Measurements from ENCODE around the gene SCUBE2.

SCUBE2 gene

DNA sequence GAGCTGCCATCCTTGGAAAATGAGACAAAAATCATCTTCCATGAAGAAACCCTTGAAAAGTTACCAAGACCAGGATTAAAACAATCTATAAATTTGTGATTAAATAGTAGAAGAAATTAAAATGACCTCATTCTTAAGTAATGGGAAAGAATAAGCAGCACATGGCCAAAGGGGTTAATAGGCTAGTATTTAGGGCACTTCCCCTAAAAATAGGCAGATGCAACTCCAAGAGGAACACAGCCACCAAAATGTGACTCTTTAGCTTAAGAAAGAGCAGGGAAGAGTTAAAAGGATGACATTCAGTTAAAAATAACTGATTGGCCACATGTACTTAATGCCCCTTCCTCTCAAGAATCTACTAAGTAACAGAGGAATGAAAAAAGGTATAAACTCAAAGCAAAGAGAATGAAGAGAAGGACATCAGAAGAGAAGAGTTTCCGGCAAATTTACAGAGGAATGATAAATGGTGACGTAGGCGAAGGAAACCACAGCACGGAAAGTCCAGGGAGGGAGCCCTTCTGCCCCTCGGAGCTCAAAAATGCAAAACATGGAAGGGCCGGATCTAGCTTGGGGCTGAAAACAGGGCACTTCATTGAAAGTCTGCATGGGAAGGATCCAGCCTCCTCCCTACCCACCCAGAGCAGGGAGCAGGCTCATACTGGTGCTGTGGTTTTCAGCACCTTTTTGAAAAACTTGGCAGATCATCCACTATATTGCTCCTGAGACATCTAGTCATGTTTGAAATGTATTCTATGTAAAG, 17.8 kb downstream of the SCUBE2 start:
- peak; percentile 21 for DNase-seq

DNA sequence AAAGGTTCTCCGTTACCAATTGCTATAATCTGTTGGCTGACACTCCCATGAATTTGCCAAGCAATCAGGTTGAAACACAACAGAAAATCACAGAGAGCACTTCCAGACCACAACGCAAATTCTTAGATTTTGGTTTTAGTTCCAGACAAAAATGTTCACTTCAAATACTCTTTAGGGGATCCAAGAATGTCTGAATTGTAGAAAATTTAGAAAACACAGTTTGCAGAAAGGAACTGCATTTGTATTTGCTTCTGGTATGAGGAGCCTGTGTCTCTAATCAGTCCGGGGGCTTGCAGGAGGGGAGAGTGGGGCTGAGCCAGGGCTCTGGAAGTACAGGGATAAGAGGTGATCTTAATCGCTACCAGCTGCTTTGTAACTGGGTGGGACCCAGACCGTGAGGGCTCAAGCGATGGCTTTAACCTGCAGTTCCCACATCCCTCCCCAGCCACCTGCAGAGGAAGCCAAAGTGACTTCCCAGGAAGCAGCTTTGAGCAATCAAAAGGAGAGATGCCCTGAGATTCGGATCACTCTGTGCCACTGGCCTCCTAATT, 18.7 kb downstream of the SCUBE2 start:
- DNase-seq, result no peak

DNA sequence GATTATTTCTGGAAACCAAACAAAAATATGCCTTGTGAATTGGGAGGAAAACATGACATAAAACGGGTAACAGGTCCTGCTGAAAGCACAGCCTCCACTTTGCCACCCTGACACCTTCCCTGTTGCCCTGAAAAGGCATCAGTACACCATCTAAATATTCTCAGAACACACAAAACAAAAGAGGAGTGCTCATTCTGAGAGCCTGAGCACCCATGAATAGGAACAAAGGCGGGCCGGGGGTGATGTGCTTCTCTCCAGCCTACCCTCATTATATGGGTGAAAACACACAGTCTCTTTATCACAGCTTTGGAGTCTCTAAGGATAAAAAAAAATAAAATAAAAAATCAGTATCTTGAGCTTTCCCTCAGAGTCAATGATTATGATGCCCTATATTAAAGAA, 19.7 kb downstream of the SCUBE2 start:
- DNase-seq, result no peak

DNA sequence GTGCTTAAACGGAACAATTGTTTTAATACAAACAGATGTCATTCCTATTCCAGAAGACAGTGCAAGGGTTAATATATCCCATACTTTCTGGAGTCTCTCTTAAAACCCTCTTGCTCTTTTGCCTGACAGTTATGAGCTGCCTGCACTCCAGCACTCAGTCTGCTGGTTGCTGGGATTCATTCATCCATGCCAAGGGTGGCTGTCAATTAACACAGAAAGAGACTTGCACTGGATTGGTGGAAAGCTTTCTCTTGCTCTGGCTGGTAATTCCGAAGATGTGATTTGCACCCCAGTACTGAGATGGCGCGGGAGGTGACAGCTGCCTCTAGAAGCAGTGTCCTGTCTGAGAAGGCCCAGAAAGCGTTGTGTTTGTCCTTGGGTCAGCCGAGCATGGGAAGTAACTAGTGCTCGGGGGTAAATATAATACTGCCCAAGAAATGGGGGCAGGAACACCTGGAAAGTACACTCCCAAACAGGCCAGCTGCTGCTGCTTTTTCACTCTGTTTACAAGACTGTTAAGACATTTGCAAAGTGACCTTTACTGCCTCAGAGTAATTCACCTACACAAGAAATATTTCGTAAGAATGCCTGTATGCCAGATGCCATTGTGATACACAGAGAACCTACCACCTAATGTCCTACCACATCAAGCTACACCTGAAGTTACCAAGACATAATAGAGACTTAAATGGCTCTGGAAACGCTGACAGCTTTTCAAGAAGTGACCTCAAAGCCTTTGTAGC, 20.5 kb downstream of the SCUBE2 start:
- DNase-seq, result no peak

DNA sequence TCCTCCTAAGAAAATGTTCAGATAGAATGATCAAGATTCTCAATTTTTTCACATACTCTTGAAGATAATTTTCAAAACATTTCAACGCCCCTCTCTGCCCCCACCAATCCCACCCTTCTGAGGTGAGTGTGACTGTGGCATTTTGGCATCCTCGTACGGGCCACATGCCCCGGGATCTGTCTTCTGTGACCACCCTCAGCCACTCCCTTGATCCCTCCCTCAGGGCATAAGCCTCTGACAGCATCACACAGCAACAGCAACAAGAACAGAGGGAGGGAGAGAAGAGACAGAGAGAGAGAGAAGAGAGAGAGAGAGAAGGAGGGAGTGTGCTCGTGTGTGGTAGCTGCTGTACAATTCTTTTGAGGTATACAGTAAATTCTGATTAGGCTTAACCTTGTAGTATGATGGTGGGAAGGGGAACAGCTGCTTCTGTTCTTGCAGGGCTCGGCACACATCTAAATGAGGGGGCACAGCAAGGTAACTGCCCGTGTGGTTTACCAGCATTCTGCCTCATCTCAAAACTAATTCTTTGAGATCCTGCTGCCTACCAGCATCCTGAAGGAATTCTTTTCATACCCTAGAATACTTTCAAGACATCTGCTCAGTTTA, 21.4 kb downstream of the SCUBE2 start:
- DNase-seq, result no peak

DNA sequence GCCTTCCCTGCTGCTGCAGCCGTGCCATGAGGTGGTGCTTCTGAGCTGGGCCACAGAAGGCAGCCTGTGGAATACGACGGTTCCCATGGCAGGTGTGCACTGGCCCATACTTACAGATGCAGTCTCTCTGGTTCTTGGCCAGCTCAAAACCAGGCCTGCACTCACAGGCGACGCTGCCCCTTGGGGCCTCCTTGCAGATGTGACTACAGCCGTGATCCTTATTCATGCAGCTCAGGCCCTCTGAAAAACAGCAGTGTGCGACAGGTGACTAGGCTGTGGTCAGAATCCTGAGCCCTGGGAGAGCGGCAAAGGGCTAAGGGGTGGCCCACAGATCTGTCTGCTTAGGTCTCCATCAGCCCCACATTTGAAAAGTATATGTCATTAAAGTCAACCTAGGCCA, 22.1 kb downstream of the SCUBE2 start:
- no peak for DNase-seq

DNA sequence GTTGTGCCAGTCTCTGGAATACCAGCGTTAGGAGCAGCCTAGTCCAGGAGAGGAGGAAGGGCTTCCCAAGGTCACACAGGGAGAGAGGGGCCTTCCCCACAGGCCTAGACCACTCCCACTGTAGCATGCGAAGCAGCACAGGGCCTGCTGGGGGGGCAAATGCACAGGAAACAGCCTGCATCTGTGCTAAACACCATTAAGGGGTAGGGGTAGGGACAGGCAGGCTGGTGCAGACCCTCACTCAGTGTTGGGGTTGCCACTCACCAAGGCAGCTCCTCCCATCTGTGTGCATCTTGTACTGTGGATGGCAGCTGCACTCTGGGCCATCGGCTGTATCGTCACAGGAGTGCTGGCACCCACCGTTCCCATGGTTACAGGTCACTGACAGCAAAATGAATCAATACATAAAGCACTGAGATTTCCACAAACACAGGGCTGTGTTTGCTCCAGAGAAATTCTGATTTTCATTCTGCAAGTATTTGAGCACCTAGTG, 24.9 kb downstream of the SCUBE2 start:
- DNase-seq, result no peak

DNA sequence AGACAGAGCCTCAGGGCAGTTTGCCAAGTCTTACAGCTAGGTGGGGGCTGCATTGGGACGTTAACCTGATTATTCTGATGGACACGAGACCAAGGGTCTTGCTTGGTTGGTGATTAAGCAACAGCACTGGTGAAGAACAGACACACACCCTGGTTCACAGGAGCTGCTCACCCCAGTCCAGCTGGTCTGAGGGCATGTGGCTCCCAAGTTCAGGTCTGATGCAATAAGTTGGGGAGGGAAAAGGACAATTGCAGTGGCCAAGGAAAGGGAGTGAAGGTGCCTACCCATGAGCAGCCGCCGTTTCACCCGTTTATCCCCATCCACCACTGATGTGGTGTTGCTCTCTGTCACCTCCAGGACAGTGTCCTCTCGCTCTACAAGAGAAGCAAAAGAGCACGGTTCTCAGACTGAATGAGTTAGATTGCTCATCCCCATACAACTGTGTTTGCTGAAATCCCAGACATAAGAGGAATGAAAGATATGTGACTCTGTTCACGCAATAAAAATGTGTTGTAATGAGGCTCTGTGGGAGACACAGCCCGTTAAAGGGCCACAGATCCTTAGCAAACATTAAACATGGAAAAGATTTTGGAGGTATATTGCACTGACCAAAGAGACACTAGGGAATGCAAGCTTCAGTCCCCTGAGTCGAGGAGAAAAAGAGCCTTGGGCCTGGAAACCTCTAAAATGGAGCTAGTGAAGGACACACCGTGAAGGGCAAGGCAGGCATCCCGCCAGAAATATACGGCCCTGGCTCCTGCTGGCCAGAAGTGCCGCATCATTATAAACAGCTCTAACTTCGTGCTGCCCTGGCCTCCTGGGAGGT, 25.6 kb downstream of the SCUBE2 start:
- no peak for DNase-seq

DNA sequence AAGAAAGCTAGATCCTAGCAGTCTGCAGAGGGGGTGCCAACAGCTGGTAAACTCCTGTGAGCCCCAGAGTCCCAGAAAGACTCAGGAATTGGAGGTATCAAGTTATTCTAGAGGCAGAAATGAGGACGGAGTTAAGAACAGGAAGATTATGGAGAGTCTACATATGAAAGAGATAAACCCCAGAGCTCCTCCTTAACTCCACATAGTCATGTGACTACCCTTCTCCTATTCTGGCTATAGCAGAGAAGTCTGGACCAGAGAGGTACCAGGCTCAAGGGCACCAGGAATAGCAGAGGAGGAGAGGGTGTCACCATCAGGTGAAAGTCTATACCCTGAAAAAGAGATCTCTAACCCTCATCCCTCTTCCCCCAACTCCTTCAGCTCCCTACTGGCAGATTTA, 29.6 kb downstream of the SCUBE2 start:
- DNase-seq, result no peak

DNA sequence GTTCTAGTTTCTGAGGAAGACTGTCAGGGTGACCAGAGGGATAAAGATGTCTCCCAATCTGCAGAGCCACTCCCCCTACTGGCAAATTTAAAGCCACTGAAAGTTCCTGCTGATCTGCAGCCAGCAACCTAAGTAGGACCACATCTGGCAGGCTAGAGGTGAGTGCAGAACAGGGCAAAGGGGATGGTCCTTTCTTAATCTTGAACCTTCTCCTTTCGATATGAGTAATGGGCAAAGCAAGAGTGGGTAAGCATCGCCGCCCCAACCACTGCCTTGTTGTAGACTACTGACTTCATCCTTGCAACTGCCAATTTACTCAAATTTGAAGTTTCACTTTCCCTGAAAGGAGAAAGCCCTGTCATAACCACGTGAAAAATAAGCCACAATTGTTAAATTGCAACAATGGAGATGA, 30.7 kb downstream of the SCUBE2 start:
- peak; percentile 96 for DNase-seq

DNA sequence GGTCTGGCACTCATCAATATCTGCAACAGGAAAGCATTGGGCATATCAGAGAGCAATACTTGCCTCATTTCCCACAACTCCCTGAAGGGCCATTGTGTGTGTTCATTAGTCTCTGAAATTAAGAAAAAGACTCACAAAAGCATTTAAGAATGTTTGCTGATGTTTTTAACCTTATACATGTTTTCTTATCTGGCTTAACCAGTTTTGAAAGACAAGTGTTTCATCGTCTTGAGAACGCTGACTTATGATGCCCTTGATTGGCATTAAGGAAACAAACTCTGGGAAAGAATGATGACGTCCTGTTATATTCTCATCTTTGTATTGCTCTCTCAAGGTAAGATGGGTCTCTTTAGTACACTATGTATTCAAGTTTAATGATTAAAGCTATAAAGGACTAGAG, 32.0 kb downstream of the SCUBE2 start:
- DNase-seq, result no peak

DNA sequence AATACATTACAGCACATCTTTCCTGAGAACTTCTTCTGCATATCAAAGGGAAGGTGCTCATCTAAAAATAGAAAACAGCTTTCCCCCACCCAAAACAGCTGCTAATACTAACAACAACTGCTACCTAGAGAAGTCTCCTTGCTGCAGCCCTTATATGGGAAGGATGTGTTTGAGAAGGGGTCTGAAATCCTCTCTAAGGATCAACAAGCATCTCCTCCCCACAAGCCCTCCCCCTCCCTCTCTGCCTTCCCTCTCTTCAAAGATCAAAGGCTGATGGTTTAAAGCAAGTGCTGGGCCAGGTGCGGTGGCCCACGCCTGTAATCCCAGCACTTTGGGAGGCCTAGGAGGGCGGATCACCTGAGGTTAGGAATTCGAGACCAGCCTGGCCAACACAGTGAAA, 33.5 kb downstream of the SCUBE2 start:
- no peak for DNase-seq

DNA sequence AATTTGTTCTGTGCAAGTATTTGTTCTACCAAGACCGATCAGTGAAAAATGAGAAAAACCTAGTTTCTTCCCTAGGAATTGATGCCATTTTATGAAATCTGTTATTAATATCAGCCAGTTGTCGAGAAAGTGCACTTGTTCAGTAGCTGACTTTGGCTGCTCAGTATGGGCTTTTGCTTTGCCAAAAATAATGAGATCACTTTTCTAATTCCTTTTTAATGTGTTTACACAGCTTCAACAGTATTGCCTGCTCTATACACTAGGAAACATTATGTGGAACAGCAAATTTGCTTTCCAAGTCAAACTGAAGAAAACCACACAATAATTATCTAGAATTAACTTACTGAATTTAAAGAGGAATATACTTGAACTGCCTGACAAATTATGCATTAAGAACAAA, 34.4 kb downstream of the SCUBE2 start:
- DNase-seq, result no peak

DNA sequence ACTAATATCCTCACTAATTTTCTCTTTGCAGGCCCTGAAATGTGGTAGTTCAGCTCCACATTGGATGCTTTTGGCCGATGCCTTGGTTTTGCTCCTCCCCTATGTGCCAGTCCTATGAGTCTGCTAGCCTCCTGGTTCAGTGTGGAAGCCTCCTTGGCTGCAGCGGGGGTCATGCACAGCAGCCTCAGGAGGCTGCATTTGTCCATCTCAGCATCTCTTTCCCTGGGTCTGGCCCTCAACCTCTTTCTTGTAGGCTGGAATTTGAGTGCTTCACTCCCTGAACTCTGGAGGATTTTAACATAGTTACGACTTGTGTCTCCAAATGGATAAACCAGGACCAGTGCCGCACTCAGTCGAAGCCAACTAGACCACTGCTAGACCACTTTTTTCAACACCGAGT, 34.9 kb downstream of the SCUBE2 start:
- DNase-seq, result no peak

DNA sequence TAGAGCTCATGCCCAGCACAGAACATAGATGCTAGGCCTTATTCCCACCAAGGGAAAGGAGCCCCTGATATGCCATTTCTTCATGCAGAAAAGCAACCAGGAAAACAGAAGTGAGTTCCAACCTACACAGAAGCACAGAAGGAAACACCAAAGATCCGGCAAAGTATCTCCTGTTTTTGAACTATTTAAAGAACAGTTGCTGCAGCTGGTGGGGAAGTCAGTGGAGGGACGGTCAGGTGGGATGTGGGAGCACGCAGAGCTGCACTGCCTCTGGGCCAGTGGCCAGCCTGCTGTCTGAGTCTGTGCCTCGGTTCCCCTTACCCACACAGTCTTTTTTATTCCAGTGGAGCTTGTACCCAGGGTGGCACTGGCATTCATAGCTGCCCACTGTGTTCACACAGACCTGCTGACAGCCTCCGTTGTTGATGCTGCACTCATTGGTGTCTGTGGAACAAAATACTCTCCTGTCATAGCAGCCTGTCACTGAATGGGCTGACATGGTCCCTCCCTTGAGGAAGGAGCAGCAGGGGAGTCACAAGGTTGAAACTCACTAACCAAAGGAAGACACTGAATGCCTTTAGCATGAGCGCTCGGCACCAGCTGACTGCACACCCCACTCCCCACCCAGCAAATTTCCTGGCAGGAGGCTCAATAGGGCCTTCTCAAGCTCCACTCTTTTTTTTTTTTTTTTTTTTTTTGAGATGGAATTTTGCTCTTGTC, 37.9 kb downstream of the SCUBE2 start:
- DNase-seq, result peak; percentile 26

DNA sequence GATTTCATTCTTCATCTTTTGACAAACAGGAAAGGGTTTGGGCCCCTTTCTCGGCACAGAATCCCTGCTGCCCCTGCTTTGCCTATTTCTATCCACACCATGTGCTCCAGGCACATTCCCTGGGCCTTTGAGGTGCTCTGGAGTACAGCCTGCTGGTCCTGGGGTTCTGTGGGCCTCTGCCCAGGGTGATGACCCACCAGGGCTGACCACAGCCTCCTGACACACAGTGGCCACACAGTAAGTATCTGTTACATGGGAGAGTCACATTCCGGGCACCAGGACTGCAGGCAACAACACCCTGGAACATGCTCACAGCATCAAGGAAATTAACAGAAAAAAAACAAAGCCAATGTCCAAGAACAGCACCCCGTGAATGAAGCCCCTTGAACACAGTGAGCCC, 39.1 kb downstream of the SCUBE2 start:
- DNase-seq, result no peak

DNA sequence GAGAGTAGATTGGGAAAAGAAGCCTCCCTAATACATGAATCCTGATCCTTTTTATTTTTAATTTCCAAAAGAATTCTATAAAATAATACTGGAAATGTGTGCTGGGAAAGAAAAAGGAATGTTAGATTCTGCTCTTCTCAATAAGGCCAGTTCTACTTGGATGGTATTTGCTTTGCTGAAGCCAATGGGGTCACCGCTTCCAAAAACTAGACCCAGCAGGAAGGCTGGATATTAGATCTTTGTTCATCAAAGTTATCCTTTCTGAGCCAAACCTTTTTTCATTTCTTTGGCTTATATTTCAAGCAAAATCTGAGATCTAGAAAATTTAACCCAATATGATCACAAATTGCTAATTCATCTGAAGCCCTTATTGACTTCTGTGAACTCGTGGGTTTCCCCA, 41.4 kb downstream of the SCUBE2 start:
- DNase-seq, result no peak

DNA sequence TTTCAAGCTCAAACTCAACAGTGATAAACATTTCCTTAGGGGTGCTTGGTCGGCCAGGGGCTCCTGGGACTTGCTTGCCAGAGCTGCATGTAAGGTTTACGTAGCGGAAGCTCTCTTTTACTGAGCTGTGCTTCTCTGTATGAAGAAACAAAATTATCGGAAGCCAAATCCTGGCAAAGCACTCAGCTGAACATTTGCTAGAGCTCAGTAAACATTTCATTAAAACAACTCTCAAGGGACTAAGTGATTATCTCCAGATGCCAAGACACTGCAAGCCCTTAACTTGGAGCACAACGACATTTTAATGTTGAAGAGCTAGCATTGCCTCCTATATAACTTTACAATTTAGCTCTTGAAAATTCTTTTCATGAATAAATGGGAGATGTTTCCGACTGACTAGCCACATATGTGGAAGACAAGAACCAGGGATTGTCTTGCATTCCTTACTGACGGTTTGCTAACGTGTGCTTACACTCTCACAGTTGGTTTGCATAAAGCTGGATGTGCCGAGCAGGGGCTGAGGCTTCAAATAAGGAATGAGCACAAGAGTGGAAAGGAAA, 43.4 kb downstream of the SCUBE2 start:
- no peak for DNase-seq

DNA sequence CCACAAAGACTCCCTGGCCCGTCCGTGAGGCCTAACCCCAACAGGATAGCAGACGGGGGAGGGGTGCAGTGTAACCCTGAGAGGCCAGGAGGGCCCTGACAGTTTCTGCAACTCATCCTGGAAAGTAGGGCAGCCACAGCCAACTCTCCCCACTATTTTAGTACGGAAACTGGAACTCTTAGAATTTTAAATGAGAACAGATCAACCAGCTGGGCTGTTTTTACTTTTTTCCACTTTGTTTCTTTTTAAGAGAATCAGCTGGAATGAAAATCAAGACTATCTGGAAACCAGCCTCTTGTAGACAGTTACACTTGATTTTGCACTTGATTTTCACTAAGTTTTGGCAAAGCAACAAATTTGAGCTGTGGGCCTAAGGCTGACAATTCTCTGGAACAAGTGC, 44.9 kb downstream of the SCUBE2 start:
- DNase-seq, result no peak

DNA sequence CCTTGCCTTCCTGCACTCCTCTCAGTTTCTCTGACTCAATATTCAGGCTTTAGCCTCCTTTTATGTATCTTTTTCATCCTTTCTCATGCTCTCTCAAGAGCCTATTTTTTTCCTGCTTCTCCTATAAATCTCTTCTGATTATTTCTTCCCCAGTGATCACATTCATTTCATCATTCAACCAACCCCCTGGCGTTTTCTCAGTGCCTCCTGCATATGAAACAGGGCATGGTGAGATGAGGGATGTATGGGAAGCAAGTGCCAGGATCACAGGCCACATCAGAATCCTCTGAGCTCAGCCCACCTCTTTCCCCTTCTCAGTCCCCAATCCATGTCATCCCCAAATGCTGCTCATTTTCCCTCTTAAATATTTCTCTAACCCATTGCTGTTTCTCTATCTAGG, 48.9 kb downstream of the SCUBE2 start:
- DNase-seq, result no peak

DNA sequence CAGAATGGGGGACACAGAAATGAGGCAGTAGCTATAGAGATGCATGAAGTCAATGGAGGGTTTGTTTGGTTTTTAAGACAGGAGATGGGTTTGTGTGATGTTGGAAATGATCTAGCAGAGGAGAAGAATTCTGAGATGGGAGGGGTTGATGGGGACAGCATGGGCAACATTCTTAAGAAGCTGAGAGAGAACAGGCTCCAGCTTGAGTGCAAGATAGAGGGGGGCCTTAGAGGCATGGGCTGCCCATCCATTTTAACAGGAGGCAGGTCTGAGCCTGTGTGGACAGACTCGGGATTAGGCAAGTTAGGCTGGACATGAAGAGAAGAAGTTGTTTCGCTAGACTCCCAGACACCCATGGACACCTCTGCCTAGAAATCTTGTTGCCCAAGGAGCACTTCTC, 49.7 kb downstream of the SCUBE2 start:
- no peak for DNase-seq

DNA sequence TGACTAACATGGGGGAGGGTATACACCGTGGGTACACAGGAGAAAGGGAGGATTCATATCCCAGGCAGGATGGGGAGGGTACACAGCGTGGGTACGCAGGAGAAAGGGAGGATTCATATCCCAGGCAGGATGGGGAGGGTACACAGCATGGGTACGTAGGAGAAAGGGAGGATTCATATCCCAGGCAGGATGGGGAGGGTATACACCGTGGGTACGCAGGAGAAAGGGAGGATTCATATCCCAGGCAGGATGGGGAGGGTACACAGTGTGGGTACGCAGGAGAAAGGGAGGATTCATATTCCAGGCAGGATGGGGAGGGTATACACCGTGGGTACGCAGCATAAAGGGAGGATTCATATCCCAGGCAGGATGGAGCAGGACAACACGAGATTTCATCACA, 51.0 kb downstream of the SCUBE2 start:
- DNase-seq, result no peak
